ENCODE measurements around the gene DUSP22.

DNA sequence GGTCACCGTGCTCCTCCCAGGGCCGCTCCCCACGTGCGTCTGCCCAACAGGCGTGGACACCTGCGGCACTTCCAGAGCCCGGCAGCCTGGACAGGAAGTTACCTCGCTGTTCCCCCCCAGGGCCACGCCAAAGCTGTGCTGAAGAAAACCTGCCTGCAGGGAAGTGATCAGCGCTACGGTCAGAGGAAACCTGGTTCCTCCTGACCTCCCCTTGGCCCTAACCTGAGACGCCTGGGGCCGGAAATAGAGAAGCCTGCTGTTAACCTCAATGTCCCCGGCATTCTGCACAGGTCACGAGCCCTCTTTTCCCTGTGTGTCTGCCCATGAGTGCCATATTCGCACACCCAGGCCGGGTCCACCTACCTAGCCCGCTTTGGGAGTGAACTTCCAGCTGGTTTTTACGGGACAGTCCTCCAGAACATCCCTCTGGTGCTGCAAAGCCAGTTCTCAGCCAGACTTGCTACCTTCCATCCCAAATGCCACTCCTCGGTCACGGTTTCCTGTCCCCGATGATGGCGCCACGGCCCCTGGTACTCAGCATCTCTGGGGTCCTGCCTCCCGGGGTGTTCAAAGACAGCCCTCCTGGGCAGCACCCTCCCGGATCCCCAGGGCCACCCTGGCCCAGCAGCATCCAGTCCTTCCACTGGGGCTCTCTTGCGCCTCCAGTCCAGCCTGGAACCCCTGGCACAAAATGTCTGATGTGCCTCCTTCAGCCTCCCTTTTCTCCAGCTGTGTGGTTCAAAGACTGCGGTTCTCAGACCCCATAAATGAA lies 87.3 kb downstream of the DUSP22 start:
- TF ChIP-seq POLR2A (IDR thresholded peaks at IDR 0.05; ENCODE audit: low read length) (no peak), GATA1 (IDR thresholded peaks at IDR 0.05; ENCODE audit: low read depth, low read length) (no peak)
